ENCODE data around the gene RCAN1.
"Not testable (repeated sequence)": the region's sequence is repeated elsewhere in the genome, so short reads cannot be mapped to it uniquely, and the experiment has no call there.

RCAN1 gene

DNA sequence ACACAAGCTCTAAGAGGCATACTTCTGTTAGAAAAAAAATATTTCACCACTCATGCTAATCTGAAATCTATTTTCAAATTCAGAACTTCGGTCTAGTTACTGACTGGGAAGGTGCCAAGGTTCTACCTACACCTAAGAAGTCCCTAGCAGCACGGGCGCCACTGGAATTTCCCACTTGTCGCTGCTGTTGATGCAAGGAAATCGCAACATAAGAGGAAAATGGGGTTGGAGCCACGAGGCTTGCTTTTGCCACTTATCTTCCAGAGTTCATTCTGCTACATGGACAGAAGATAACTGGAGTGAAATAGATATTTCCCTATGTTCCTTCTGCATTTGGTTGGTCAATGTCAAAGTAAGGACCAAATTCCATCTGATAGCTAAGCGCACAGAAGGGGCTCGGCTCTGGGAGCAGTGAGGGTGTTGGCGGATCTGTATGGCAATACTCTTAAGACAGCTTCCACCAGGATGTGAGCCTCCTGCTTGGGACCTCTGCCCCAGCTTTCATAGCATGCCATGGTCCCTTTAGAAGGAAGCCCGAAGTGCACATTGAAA, 47.2 kb downstream of the RCAN1 start:
- DNase-seq = no peak

DNA sequence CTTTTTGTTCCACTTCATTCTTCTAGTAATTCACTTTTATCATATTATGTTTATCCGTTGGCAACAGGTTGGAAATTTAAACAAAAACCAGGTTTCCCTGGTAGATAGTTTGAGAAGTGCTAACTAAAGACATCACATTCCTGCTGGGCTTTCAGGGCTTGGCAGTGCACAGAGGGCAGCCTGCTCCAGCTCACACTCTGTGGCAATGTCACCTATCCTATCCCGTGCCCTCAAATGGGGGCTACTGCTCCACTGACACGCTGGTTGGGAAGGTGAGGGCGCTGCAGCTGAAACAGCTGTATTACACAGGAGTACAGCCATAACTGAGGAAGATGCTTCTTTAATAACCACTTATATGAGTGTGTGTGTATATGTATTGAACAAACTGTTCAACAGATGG, 49.7 kb downstream of the RCAN1 start:
- DNase-seq = no peak

DNA sequence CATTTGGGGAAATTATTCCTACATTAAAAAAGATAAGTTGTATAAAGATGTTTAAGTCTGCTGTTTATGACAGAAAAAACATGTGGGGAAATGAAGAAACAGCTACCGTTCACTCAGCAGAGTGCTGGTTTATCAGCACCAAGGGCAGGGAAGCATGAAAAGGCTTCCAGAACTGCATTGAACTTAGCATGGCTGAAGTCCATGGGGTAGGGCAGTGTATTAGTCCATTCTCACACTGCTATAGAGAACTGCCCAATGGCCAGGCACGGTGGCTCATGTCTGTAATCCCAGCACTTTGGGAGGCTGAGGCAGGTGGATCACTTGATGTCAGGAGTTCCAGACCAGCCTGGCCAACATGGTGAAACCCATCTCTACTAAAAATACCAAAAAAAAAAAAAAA, 51.5 kb downstream of the RCAN1 start:
- not testable (repeated sequence) for DNase-seq

DNA sequence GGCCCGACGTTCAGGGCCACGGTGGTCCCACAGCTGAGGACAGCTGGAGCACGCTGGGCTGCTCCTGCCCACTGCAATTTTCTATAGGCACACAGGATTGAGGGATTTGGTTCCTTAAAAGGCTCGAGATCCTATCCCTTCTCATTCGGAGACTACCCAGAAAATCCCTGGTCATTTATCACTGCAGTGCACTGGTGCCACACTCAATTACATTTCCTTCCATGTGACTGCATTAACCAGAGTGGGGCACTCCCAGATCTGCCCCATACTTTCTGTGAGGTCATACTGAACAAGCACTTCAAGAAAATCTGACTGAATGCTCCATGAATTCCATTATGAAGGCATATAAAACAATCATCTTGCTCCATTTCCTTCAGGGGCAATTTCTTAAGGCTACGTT, 53.1 kb downstream of the RCAN1 start:
- DNase-seq = peak; percentile 14

DNA sequence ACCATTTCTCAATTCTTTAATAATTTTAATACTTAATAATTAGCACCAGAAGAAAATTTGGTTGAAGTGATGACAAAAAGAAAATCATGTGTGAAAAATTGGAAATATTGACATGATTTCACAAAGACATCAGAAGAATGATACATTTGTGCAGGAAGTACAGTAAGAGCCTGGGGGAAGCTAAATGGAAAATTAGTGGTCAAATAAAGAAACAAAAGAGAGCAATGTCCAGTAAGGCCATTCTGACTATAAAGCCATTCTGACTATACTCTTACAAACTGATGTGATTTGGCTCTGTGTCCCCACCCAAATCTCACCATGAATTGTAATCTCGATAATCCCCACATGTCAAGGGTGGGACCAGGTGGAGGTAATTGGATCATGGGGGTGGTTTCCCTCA, 54.3 kb downstream of the RCAN1 start:
- DNase-seq = no peak

DNA sequence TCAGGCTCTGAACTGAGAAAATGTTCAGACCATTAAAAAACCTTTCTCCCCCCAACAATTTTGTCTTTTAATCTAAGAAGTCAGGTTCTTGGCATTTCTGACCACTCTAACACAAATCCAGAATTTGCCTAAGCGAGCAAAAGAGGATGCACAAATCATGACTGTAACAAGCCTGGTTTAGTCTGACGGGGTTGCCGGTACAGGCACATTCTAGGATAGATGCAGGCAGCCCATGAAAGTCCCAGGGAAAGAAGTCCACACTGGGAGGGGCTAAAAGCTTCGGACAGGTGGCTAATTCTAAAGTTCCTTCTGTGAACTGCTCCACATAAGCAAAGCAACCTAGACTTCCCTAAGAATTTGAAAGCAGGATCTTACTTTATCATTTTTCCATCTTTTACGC, 54.9 kb downstream of the RCAN1 start:
- no peak for DNase-seq

DNA sequence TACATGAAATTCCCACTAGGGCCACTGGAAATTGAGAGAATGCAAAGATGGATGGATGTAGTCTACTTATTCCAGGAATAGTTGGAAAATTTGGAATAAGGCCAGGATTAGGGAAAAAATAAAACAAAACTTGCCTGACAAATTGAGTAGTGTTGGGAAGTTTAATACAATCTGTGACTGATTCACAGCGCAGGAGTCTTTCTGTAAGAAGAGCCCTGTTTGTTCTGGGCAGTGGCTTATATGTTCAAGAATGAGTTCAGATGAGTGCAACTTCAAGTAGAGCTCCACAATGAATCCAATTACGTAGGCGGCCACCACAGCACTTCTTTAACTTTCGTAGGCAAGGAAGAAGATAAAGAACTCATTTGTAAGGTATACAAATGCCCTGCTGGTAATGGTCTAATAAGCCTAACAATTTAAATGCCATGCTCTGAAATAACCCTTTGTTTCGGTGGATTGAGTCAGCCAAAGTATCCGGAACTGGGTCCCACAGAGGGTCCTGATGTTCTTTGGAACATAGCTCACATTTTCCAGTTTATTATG, 55.8 kb downstream of the RCAN1 start:
- no peak for DNase-seq

DNA sequence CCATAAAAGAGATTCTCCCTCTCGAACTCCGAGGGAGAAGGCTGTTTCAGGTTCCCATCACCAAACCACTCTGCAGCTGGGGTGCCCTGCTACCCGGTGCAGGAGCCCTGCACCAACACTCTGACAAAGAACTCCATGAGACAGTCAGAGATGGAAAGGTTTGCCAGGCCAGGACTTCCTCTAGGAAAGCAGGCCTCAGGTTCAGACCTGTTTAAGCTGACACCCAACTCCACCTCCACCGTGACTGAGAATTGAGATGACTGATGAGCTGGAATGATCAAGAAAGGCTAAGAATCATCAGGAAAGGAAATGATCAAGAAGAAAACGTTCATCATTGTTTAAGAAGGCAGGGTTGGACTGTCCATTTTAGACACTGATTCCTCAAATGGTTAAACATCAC, 56.7 kb downstream of the RCAN1 start:
- DNase-seq = no peak

DNA sequence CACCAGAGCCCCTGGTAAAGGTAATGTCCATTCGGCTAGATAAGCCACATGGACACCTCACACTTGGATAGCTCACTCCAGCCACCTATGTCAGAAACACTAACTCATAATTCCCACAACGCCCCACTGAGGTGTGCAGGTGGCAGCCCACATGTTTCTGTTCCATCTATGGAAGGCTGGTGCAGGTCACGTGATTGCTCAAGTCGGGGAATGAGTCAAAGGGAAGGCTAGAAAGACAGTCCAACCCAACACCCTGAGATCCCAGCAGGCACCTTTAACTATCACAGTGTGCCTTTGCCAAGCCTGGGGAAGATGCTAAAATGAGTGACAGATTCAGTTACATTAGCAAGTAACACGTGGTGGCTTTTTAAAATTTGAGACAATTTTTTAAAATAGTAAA, 57.7 kb downstream of the RCAN1 start:
- DNase-seq = no peak

DNA sequence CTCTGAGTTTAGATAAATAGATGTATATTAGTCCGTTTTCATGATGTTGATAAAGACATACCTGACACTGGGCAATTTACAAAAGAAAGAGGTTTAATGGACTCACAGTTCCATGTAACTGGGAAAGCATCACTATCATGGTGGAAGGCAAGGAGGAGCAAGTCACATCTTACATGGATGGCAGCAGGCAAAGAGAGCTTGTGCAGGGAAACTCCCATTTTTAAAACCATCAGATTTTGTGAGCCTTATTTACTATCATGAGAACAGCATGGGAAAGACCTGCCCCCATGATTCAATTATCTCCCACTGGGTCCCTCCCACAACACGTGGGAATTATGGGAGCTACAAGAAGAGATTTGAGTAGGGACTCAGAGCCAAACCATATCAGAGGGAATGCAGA, 60.2 kb downstream of the RCAN1 start:
- not testable (repeated sequence) for DNase-seq

DNA sequence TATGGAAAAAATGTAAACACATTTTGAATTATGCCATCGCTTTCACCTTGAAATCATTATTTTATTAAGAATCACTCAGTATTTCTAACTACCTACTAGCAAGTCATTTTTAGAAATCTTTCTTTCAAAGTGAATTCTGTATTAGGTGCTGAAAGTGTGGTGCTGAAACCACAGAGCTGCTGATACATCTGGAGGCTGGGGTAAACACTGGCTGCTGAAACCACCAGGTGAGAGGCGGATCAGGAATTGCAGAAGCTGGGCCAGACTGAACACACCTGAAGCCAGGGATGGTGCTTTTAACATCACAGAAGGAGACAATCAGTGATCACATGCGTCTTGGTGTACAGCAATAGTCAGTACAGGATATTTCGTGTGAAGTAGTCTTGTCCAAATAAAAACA, 60.7 kb downstream of the RCAN1 start:
- no peak for DNase-seq

DNA sequence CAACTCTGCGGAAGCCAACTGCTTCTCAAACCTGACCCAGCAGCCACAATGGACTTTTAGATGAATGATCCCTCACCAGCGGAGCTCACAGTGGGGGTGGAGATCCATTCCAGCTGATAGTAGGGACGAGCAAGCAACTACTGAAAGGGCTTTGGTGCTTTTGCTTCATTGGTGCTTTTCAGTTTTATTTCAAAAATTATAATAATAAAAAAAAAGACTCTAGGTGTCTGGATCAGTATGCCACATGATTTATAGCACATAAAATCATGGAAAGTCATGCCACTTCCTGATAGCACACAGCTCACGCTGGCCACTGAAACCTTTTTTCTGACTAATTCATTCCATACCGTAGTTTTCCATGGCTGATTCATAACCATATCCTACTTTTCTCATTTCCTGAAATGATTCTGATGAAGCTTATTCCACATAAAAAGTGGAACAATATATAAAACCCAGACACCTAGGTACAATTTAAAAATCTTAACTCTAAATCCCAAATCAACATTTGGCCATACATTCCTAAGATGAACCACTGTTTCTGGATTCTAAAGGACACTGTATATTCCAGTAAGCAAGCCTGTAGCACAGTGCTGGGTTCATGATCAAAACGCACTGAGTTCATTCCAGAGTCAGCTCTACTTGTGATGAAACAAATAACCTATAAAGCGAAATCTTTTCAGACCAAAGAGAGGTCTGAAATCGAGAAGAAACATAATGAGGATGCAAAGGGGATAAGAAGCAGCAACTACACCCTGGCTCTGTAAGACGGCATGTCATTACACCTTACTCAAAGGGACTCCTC, 61.6 kb downstream of the RCAN1 start:
- no peak for DNase-seq

DNA sequence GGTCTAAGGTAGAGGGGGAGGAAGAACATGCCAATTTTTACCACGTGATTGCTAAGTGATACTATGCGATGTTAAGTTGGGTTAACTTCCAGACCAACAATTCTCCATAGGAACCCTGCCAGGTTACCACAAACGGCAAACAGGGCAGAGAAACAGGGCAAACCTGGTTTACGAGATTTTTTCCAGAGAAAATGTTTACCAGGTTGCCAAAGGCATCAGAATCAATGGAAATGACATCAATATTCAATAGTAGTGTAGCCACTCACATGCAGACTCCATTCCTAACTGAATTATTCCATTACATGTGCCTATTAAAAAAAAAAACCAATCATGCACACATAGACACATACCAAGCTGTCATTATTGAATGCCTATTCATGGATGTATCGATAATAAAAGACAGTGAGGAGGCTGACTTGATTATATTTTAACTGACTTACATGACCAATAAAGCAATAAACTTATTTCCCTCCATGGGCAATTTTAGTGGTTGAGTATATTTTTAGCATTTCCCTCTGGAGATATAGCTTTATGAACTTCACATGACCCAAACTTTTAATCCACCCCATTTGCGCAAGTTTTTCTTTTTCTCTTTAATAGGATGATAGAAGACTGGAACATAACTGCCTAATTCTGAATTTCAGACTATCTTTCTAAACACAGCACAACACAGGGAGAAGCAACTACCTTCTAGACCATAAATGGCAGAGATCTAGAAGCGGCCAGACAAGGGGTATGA, 62.4 kb downstream of the RCAN1 start:
- DNase-seq = no peak

DNA sequence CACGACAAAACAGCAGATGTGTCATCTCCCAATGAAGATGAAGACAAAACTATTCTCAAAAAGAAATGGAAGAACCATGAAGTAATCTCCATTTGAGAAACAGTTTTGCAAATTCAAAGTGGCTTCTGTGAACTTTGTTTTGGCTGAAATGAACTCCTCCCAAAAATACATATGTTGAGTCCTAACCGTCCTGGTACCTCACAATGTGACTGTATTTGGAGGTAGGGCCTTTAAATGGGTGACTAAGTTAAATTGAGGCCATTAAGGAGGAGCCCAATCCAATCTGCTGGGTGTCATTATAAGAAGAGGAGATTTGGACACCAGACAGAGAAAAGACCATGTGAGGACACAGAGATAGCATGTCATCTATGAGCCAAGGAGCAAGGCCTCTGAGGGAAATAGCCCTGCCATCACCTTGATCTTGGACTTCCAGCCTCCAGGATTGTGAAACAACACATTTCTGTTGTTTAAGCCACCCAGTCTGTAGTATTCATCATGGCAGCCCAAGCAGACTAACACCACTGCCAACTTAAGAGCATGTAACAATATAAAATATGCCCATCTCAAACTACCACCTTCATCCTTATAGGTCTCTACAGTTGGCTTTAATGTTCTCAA, 64.6 kb downstream of the RCAN1 start:
- no peak for DNase-seq

DNA sequence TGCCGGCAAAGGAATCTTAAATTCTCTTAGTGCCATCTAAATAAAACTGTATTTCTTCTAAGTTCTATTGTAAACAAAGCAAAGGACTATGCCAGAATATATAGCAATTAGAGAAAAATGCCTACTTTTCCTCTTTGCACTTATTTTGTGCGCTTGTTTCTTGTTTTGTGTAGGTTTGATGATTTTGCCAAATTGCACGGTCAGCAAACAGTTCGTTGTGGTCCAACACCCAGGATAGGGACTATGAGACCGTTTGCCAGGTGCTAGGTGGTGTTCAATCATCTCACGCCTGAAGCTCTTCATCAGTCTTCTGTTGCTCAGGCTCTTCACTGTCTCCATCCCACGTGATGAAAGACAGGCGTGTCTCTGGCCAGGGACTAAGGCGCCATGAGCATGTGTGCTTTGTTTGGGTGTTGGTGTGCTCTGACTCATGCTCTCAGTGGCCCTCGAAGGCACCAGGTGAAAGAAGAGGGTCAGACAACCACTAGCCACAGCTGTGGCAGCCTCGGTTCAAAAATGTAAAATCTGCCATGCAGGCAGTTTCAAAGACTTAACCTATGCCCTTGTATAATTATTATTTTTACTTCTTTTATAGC, 66.0 kb downstream of the RCAN1 start:
- no peak for DNase-seq

DNA sequence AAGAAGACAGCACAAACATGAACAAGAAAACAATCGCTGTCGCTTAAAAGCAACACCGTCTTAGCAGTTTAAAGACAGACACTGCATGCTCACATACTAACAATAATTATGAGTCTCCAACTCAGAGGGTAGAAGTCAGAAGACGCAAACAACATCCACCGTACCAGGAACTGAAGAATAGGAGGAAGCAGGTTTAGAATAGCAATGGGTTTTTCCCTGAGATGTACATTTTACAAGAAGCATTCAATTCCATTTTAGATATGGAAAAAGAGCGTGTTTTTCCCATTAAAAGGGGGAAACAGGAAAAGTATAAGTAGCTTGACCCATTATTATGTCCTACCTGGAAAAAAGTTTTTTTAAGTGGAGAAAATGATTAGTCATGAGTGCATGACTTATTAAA, 68.4 kb downstream of the RCAN1 start:
- no peak for DNase-seq

DNA sequence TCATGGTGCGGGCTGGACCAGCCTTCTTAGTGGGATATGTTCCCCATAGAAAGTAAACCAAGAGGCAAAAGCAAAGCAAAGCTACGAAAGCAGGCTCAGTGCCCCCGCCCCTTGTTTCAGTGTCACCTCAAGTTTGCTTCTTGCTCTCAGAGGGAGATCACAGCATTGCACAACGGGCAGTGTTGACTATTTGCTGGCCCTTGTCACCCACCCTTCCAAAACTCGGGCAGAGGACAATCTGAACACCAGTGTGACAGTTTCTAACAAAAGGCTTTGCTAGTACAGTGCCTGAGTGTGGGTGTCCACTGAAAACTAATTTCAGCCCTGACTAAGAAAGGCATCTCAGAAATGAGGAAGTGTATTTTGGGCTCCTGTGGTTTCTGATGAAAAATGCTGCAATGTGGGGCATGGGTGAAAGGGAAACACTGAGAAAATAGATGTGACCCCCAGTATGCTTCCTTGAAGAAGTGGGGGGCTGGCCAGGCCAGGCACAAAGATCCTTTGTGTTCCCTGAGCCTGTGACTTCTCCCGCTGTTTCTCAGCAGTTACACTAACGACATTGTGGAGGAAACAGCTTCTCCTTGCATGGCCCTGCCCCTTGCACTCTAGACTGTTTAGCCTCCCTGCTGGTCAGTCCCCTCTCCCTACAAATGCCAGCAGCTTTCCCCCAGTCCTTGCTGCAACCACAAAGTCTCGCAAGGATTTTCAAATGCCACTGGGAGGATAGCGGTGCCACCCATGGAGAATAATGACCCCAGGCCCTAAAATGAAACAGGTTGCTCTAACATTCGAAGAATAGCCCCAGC, 69.6 kb downstream of the RCAN1 start:
- DNase-seq = no peak

DNA sequence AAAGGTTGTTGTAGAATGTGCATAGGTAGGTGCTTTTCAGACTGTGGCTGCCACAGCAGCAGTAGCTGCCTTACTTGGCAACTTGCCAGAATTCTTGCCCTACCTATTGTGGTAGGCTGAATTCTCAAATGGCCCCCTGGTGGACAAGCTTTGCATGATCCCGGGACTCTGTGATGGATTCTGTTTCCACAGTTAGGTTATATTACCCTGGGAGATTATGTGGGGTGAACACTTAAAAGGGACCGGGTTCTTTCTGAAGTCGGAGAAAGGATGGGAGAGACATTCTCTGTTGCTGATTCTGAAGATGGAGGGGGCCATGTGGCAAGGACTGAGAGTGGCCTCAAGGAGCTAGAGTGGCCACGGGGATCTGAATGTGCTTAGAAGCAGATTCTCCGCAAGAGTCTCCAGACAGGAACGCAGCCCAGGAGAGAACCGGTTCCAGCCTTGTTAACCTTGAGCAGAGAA, 70.8 kb downstream of the RCAN1 start:
- no peak for DNase-seq

DNA sequence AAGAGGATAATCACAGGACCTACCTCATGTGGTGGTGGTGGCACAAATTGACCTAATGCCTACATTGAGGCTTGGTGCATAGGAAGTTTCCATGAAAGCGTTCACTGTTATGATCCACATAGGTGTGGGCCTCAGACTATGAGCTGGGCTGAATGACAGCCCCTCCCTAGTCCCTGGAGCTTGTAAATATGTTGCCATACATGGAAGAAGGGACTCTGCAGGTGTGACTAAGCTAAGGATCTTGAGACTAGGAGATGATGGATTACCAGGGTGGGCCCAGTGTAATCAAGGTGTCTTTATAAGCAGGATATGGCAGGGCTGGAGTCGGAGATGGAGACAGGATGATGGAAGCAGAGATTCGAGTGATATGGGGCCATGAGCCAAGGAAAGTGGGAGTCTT, 71.9 kb downstream of the RCAN1 start:
- no peak for DNase-seq

DNA sequence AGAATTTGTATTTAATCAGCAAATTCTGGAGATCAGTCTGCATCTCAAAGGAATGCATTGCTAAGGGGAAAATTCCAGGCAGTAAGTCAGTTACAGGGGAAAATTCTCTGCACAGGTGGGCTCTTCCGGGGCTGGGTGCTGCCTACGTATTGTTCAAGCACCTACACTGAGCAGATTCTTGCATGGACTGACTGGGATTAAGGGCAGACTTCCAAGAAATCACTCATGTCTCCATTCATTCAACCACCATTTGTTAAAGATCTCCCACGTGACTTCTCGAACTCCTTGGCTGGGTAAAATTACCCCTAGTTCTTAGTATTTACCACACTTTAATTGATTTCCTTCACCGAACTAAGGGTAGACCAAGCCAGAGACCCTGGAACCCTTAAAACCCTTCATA, 74.7 kb downstream of the RCAN1 start:
- no peak for DNase-seq

DNA sequence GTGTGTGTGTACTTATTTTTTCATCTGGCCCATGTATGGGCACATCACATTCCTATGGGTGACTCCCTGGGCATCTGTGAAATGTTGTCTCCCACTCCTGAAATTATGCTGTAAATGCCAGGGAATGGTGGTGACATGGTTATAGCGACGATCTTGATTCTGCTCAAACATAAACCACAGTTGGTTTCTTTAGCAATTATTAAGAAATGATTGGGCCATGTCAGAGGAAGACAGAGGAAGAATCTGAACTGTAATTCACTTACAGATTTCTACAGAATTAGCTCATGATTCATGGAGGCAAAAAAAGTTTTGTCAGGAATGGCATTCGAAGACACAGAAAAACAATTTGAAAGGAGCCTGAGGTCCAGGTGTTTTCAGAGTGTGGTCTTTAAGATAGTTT, 77.1 kb downstream of the RCAN1 start:
- no peak for DNase-seq

DNA sequence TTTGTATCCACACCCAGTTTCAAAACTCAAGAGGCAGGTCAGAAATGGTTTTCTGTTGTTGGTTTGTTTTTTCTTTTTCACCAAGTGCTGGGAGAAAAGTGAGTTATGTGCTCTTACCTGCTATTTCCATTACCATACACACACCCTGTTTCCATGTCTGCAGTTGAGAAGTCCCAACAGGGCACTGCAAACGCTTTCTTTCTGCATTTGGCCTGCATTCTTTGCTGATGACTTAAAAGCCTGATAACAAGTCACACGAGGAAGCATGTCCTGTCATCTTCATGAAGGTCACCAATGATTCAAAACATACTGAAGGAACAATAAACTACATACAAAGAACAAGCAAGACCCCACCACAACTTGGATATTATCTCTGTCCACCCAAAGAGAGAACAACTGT, 78.1 kb downstream of the RCAN1 start:
- no peak for DNase-seq
